IMR-90 (cell line): ENCODE data around the gene RMC1.

Experiments
- BHLHE40 ChIP-seq: fragments of 150-350 bp; IDR thresholded peaks from 2 replicates; pipeline ENCODE4 v1.6.1; 2016; ENCODE audit warnings: mild to moderate bottlenecking, low read depth, low read length
- CEBPB ChIP-seq: IDR thresholded peaks from 2 replicates; pipeline ENCODE4 v1.6.1; 2012; ENCODE audit warnings: low read depth, low read length, improper control_type of control experiment
- CHD1 ChIP-seq: IDR thresholded peaks from 2 replicates; pipeline ENCODE4 v1.6.1; 2012; ENCODE audit warnings: low read depth, low read length, improper control_type of control experiment
- CTCF ChIP-seq: conservative IDR thresholded peaks from 2 replicates; pipeline ENCODE4 v1.5.1; 2012; ENCODE audit warnings: mild to moderate bottlenecking, low read depth, low read length, improper control_type of control experiment
- ELK1 ChIP-seq: fragments of 150-350 bp; IDR thresholded peaks from 2 replicates; pipeline ENCODE4 v1.6.1; 2016; ENCODE audit warnings: low read depth, mild to moderate bottlenecking, low read length, moderate library complexity, borderline replicate concordance
- FOS ChIP-seq: fragments of 150-350 bp; IDR thresholded peaks from 2 replicates; pipeline ENCODE4 v1.6.1; 2016; ENCODE audit warnings: low read depth, low read length
- MAZ ChIP-seq: IDR thresholded peaks from 2 replicates; pipeline ENCODE4 v1.6.1; 2012; ENCODE audit warnings: low read depth, mild to moderate bottlenecking, low read length, improper control_type of control experiment, moderate library complexity, borderline replicate concordance
- MXI1 ChIP-seq: IDR thresholded peaks from 2 replicates; pipeline ENCODE4 v1.6.1; 2012; ENCODE audit warnings: low read depth, mild to moderate bottlenecking, low read length, moderate library complexity, borderline replicate concordance
- NFE2L2 ChIP-seq: fragments of 150-350 bp; IDR thresholded peaks from 2 replicates; pipeline ENCODE4 v1.6.1; 2016; ENCODE audit warnings: low read depth, mild to moderate bottlenecking, low read length
- POLR2A ChIP-seq: IDR thresholded peaks from 2 replicates; pipeline ENCODE4 v1.6.1; 2012; ENCODE audit warnings: mild to moderate bottlenecking, low read depth, low read length
- RCOR1 ChIP-seq: IDR thresholded peaks from 2 replicates; pipeline ENCODE4 v1.6.1; 2012; ENCODE audit warnings: mild to moderate bottlenecking, low read length, improper control_type of control experiment; ENCODE audit not compliant: insufficient replicate concordance
- RFX5 ChIP-seq: IDR thresholded peaks from 2 replicates; pipeline ENCODE4 v1.8.0; 2012; ENCODE audit warnings: low read depth, mild to moderate bottlenecking, low read length, moderate library complexity
- USF2 ChIP-seq: fragments of 150-350 bp; IDR thresholded peaks from 2 replicates; pipeline ENCODE4 v1.6.1; 2017; ENCODE audit warnings: mild to moderate bottlenecking, antibody characterized with exemption, low read length, low read depth

- TF ChIP-seq POLR2A (no peak), CTCF (no peak), NFE2L2 (no peak; the same call in 1 of the 2 replicates), BHLHE40 (no peak), USF2 (no peak), MXI1 (no peak), CEBPB (peak; percentile 64), FOS (no peak), RFX5 (no peak), RCOR1 (no peak), CHD1 (no peak), MAZ (no peak), ELK1 (no peak)
Measured at GRCh38 chr18:23528580-23529472, 25.5 kb downstream of the RMC1 start.
